Esophagus squamous epithelium (tissue), 4 donors: ENCODE results near the gene PPP2R1B.
"Not testable (repeated sequence)": the region's sequence is repeated elsewhere in the genome, so short reads cannot be mapped to it uniquely, and the experiment has no call there.

ENCODE experiments used
- CTCF ChIP-seq, 6 experiments: fragments of 450-650 bp in 4 of 6; fragments of 200-600 bp in 2 of 6; sonication (generic) in 2 of 6; IDR thresholded peaks; one replicate each; pipeline ENCODE4 v1.5.1; 2016 to 2019; ENCODE audit warnings: antibody characterized with exemption in 6 of 6, mild to moderate bottlenecking in 4 of 6, moderate library complexity in 4 of 6
- POLR2A ChIP-seq, 4 donors: fragments of 450-650 bp; IDR thresholded peaks; one replicate each; pipeline ENCODE4 v1.6.1; 2017; ENCODE audit warnings: antibody characterized with exemption in 4 of 4, mild to moderate bottlenecking in 4 of 4, moderate library complexity in 3 of 4

GRCh38 chr11:111784311-111784710 is 18.1 kb upstream of the PPP2R1B start:
- not testable (repeated sequence) for TF ChIP-seq CTCF, POLR2A (IDR thresholded peaks at IDR 0.05)
